GM21447 (cell line): ENCODE measurements around the gene CSNK2A2.
A peak's percentile ranks its signal among the peaks of the same experiment; 100 is the strongest.

Experiments used
- ATAC-seq: cut with Tn5 transposase; IDR thresholded peaks from one replicate; pipeline ENCODE4 v1.9.1; 2021; ENCODE audit not compliant: unreplicated experiment

CSNK2A2 gene

DNA sequence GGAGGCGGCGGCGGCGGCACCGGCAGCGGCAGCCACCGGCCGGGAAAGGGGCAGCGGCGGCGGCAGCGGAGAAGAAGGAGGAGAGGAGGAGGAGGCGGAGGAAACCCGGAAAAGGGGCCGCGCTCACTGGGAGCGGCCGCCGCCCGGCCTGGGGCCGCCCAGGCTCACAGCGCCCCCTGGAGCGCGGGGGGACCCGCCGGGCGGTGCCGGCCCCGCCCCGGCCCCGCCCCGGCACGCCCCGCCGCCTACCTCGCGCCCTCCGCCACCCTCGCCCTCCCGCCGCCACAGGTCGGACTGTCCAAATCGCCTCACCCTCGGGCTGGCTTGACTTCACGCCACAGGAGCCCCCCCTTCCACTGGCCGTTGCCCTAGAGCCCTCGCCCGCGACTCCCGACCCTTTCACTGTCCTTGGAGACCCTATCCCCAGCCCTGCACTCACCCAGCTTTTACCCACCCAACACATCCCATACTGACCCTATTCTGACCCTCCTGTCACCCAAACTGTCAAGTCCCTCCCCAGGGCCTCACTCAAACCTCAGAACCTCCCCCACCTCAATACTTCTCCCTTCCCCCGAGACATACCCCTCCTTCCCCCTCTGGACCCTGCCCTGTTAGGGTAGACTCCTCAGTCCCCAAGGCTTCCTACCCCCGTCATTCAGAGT lies at the start of gene CSNK2A2:
Gene CSNK2A2 (minus strand): TSS at position 85 of the 662 bp plus-strand sequence. CDS start 370 bp downstream, outside the sequence.
- ATAC-seq = peak; percentile 77

DNA sequence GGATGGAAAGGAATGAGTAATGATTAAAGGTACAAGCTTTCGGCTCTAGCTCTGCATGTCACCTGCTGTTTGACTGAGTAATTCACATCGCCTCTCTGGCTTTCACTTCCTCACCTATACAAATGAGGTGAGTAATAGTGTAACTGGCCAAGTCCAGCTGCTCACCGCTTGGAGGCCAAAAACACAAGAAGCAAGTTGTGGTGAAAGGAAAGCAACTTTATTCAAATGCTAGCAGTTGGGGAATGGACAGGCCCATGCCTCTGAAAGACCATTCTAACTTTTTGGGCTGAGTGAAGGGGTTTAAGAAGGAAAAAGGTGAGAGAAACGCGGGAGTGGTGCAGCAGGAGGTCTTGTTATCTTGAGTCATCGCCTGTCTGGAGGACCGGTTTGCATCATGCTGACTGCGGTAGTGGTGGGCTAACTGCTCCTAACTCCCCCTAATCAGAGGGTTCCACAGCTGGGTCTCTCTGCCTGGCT lies 45.7 kb upstream of the CSNK2A2 start:
- ATAC-seq = peak; percentile 97

DNA sequence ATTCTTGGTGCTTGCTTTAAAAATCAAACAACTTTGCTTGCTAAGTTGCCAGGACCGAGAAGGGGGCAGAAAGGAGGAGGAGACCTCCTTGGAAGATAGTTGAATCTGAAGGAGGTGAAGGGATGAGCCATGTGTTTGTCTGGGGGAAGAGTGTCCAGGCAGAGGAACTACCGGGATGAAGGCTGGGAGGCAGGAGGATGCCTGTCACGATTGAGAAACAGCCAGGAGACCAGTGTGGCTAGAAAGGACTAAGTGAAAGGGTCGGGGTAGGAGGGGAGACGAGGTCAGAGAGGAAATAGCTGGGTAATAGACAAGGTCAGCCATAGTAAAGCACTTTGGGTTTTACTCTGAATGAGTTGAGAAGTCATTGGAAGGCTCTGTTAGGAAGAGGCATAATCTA lies 38.9 kb upstream of the CSNK2A2 start:
- ATAC-seq = no peak

DNA sequence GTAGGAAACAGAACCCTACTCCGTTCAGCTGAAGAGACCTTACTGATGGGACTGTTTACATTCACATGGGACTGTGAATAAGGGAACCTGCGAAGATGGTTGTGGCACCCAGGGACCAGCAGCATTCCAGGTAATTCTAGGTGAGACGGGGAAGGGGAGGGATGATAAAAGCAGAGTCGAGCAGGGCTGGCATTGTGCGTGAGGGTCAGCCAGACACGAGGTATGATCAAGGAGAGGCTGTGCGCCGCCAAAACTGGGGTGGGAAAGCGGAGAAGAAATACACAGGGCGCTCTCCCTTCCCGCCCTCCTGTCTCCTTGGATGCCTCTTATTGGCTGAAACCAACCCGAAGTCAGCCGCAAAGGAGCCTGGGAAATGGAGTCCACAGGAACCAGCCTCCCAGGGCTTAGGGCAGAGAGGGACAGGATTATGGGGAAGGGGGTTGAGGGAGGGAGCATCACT lies 38.4 kb upstream of the CSNK2A2 start:
- ATAC-seq = peak; percentile 96

DNA sequence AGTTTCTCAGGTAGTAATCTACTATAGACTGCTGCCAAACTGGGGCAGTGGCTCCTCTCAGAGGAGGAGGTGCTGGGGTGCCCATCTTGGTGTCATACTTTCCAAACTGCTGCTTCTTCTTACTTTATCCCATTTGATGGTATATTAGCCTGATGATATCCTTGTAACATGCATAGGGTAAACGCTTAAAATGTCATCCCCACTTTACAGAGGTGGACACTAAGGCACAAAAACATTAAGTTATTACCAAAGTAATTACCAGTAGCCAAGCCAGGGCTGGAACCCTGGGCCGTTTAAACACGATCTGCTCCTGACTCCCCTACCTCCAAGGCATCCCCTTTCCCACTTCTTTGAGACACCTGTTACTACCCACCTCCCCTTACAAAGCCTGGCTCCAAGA lies 37.8 kb upstream of the CSNK2A2 start:
- ATAC-seq = no peak

DNA sequence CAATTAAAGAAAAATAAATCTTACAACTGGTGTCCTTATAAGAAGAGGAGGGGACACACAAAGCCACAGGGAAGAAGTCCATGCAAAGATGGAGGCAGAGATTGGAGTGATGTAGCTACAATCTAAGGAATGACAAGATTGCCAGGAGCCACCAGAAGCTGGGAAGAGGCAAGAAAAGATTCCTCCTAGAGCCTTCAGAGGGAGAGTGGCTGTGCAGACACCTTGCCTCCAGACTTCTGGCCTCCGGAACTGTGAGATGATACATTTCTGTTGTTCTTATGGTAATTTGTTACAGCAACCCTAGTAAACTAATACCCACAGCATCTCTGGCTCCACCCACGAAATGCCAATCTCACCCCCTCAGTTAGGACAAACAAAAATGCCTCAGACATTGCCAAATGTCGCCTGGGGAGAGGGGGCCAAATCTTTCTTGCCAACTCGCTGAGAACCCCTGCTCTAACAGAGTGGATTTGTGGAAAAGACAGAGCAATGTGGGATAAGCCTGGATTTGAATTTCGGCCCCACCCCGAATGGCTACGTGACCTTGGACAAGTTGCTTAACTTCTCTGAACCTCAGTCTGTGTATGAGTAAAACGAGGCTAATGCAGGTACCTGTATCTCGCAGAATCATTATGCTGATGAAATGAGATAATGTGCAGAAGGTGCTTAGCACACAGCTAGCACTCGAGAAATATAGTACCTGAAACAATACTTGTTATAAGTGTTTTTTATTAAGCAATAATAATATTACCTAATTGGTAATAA lies 37.1 kb upstream of the CSNK2A2 start:
- no peak for ATAC-seq

DNA sequence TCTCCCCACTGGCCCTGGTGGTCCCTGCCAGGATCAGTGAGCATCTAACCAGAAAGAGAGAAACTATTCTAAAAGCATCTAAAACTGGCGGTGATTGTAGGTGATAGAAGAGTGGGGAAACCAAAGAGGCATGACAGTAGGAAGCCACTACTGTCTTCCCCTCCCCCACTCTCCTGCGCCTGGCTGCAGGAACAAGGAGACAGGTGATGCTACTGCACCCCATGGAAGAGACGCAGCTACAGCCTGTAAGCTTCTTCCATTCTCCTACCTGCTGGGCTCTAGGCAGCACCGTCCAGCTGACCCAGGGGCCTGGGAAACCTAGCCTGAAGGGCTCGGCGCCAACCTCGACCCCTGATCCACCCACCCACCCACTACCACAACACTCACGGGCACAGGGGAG lies 32.4 kb upstream of the CSNK2A2 start:
- no peak for ATAC-seq

DNA sequence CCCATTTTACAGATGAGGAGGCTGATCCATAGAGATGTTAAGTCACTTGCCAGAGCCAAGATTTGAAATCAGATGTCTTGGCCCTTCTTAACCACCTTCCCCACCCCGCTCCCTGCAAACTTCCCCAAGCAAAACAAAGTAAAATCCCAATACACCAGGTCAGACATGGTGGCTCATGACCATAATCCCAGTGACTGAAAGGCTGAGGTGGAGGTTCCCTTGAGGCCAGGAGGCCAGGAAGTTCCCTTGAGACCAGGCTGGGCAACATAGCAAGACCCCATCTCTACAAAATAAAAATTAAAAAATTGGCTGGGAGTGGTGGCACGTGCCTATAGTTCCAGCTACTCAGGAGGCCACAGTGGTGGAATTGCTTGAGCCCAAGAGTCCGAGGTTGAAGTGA lies 28.9 kb upstream of the CSNK2A2 start:
- no peak for ATAC-seq

DNA sequence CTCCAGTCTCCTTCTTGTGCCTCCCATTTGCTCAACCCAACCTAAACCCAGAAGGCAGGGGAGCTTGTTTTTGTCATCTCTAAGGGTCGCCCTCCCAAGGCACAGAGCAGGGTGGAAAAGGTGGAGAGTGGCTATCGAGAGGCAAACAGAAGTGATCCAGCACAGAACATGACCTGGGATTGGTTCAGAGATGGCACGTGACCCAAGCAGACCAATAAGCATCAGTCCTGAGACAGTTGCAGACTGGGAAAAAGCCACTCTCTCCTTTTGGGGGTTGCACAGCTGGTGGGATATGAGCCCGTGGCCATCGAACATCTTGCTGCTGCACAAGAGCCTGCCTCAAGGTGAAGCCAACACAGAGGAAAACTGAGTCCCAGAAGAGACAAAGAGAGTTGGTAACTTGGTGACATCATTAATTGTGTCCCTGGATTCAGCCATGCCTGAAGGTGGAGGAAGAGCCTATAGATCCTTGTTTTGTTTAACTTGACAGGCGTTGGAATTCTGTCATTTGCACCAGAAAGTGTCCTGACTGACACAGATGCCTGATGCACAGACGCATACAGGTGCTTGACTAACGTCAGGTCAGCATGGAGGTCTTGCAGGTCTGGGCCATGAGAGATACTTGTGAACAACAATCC lies 28.2 kb upstream of the CSNK2A2 start:
- no peak for ATAC-seq

DNA sequence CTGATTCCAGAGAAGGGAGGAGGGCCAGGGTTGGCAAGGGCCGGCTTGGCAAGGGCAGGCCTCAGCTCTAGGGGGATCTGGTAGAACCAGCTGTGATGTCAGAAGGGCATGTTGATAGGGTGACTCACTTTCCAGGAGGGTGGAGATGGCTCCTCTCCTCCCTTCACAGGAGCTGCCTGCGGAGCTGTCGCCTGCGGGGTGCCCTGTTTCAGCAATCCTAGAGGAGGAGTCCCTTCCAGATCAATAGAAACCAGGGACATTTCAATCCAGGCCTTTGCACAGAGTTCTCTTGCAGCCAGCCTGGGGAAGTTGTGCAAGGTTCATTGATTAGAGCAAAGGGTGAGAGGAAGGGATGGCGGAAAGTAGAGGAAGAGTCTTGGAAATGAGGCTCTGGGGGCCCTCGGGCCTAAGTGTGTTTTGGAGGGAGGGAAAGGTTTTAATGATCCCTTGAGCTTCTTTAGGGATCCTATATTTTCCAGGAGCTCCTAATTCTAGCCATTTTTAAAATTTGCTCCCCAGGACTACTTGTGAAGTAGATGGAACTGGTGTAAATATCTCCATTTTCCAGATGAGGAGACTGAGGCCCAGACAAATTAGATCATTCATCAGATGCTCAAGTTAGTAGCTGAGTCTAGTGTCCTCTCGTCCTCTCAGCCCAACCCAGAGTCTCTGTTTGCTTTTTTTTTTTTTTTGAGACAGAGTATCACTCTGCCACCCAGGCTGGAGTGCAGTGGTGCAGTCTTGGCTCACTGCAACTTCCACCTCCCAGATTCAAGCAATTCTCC lies 24.8 kb upstream of the CSNK2A2 start:
- no peak for ATAC-seq

DNA sequence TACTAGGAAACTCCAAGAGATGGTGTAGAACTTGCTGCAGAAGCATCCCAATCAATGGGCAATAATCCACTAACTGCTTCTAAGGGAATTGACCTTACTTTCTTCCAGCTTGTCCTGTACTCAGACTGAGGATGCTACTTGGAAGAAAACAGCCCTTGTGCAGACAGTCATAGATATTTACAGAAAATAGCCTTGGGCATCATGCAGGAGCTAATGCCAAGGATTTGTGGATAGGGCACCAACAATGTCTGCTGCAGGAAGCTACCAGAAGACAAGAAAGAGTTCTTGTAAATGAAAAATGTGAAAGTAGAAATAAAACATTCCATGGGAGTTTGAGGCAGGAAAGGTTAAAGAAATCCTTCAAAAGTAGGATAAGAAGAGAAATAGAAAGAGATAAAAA lies 21.5 kb upstream of the CSNK2A2 start:
- no peak for ATAC-seq

DNA sequence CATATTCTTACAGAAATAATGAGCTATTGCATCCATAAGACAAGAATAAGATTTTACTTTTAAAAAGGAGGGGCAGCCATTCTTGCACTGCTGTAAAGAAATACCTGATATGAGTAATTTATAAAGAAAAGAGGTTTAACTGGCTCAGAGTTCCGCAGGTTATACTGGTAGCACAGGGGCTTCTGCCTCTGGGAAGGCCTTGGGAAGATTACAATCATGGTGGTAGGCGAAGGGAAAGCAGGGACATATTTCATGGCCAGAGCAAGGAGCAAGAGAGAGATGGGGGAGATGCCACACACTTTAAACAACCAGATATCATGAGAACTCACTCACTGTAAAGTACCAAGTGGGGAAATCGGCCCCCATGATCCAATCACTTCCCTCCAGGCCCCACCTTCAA lies 20.9 kb upstream of the CSNK2A2 start:
- no peak for ATAC-seq

DNA sequence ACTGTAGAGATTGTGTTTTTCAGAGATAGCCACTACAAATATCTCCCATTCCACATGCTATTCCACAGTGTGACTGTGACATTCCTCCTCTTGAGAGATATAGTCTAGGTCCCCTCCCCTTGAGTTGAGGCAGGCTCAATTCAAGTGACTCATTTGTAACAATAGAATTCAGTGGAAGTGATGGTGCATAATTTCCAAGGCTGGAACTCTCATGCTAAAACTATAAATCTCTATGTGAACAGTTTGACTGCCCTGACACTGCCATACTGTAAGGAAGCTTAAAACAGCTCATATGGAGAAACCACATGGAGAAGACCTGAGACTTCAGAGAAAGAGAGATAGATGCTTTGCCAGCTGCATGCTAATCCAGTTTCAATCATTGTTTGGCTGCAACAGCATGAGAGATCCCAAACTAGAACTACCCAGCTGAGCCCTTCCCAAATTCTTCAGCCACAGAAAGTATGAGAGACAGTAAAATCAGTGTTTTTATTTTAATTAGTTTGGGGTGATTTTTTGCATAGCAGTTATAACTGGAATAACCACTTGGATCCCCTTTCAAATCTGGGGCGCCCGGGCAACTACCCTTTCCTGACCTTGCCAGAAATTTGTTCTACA lies 19.5 kb upstream of the CSNK2A2 start:
- no peak for ATAC-seq

DNA sequence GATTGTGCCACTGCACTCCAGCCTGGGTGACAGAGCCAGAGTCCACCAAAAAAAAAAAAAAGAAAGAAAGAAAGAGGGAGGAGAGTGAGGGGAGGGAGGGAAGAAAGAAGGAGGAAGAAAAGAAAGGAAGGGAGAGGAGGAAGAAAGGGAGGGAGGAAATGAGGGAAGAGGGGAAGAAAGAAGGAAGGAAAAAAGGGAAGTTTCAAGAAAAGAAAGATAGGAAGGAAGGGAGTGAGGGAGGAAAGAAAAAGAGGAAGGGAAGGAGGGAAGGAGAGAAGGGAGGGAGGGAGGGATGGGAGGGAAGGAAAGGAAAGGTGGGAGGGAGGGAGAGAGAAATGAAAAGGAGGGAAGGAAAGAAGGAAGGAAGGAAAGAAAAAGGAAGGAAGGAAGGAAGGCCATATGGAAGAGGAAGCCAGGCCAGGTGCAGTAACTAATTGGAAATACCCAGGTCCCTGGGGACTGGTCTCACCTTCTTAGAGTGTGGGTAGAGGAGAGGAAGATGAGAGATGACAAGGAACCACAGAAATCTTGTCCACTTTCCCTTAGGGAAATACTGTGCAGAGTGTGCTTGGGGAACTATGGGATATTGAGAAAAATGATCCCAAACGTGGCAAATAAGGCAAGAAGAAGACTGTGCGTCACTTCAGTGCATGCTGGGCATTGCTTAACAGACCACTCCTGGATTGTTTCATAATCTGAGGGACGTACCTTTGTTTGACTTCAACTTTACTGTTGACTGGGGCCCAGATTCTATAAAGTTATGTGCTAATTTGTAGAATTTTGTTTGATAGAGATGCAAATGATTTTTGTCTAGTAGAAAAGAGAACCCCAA lies 15.1 kb upstream of the CSNK2A2 start:
- ATAC-seq = no peak

DNA sequence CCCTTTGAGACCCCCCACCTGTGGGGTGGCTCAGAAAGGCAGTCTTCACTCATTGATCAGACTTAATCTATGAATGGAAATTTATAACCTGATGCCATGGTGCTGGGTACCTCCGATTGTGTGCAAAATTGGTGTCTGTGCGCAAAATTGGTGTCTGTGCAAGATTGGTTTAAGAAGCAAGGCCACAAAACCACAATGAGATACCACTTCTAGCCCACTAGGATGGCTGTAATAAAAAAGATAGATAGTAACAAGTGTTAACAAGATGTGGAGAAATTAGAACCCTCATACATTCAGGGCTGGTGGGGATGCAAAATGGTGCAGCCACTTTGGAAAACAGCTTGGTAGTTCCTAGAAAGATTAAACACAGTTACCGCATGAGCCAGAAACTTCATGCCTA lies 13.9 kb upstream of the CSNK2A2 start:
- ATAC-seq = no peak

DNA sequence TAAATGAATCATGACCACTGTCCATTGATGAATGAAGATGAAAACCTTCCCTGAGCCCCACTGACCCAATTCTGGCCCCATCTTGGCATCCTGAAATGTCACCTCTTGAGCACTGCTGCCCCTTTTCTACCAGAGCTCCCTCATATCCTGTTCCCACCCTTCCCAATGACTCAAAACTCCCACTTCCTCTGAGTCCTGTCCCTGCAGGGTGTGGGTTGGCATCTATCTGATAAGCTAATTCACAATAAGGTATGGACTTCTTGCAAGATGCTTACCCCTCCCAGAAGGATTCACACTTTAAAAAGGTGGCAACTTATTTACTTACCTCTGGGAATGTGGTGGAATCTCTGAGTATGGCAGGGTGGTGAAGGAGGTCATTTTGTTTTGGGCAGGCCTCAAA lies 13.3 kb upstream of the CSNK2A2 start:
- ATAC-seq = no peak

DNA sequence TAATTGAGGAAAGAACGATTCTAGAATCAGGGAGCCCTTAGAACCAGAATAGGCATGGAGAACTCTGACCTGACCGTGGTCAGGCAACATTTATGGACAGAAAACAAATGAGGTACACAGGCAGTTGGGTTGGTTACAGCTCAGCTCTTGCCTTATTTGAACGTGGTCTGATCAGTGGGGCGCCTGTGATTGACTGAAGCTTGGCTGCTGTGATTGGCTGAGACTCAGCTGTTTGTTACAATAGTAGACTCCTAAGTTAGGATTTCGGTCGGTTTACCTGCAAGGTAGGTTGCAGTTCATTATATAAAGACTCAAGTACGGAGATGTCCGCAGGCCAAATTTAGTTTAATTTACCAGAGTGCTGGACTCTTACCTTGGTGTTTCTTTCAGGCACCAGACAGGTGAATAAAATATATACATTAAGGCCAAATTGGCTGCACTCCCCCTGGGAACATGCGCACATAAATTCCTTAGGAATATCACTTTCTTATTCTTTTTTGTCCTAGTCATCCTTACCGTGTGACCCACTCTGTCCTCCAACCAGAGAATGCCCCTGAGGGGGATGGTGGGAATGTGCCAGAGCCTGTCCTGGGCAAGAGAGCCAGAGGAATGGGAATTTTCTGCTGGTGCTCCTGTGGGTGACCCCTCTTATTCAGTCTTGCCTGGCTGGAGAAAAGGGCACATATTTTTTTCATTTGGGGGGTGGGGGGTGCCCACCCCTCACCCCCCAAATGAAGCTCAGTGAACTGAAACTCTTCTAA lies 7.5 kb upstream of the CSNK2A2 start:
- ATAC-seq = no peak

DNA sequence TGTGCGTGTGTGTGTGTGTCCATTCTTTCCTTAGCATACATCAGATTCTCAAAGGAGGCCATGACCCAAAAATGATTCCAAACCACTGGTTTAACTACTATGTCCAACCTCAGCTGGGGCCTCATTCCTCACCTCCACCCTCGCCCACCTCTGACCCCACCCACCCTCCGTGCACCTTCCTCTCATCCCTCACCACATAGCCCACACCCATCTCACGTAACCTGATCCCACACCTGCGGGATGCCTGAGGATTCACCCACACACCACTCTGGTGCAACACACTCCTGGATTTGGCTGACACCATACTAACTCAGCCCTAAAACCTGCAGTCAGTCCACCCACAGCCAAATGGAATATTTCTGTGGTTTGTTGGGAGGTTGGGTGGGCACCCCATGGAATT lies 3.3 kb upstream of the CSNK2A2 start:
- ATAC-seq = no peak
